Right ventricle myocardium superior (tissue), 1 donor: Measurements from ENCODE around the gene DUS1L. TPM values are rescaled to one million over a fixed set of nuclear protein-coding genes. Genes with fewer than 3 reads are reported as not detected.
A peak's percentile ranks its signal among the peaks of the same experiment; 100 is the strongest.

Experiments
- ATAC-seq: fragments of 200-7000 bp; cut with Tn5 transposase; one replicate; pipeline ENCODE4 v1.9.1; 2020; ENCODE audit warnings: mild to moderate bottlenecking; ENCODE audit not compliant: poor library complexity
- DNase-seq: peaks from one replicate; pipeline ENCODE4 v3.0.0-alpha.2; 2020
- intact Hi-C: fragments of 100-400 bp; cut with DNase I; formaldehyde crosslinking; loops from one replicate; pipeline ENCODE4 v1.11.2; 2022
- total RNA-seq: library from RNA; stranded (reverse); fragmentation: NEBNext Ultra II Directional; extraction: Animal tissue kit (Norgen Biotek cat#: 25700); gene quantifications from one replicate; pipeline ENCODE4 v1.2.1, GENCODE V29; 2021
- donor health status: DM: no; HTN: yes; CAD: no; lungs with severe emphysema.

DUS1L gene
- total RNA-seq, 1 donor from 2014 or later = 57.9 TPM

DNA sequence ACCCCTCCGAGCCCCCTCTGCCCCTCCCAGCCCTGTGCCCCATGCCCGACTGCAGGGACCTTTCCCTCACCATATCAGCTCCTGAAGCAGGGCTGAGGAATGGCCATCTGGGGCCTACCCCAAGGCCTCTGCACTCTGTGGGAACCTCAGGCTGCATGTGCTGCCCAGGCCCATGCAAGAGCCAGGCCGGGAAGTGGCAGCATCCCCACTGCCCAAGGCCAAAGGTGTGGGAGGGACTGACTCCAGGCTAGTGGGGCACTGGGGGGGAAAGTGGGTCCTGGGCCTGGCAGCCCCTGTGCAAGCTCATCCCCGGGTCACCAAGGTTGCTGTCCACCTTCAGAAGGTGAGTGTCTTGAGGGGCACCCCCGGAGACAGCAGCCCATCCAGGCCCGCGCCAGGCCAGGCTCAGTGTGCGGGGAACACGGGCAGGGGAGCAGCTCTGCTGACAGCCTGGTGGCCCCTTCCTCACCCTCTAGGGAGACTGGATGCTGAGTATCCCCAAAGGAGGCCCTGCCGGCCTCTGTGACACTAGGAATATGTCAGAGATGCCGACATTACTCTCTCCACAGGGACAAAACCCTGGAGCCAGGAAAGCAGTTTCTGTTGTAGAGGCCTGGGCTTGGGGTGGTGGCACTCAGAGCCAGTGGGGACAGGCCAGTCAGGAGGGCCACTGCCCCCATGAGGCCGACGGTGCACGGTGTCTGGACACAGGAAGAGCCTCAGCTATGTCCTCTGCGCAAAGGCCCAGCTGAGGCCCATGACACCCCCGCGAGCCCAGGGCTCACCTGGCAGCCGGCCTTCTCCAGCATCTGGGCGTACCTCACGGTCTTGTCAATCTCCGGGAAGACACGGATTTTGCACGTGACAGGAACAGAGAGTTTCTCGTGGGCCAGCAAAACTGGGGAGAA, 3.3 kb downstream of the DUS1L start:
- no peak for DNase-seq
- no peak for ATAC-seq
- intact Hi-C loops = no loop called here

DNA sequence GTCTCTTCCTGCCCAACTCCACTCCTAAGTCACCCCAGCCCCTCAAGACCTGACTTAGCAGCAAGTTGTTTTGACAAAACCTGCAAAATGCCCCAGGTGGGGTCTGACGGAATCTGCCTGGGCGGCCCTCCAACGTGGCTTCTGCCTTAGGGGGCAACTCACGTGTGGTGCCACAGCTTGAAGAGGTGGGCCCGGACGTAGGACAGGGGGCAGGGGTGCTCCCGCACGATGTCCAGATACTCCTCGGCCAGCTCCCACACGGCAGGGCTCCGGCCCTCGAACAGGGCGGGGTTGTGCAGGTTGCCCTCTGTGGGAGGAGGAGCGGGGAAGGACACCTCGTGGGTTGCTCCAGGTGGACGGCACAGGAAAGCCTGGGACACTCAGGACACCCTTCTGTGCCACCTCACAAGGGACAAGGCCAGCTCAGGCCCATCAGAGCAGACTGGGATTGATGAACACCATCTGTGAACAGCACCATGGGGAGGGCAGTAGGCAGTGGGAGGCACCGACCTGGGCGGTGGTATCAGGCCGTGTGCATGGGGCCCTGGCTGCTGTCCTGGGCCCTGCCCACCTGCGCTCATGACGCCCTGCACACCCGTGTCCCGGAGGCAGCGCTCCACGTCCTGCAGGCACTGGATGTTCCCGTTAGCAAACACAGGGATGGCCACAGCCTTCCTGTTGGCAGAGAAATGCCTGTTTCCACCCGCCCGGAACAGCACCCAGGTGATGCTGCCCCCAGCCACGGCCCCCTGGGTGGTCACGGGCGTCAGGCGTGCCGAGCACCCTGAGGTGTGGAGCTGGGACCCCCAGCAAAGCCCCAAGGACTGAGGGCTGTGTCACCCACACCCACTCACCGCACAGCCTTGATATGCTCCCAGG, 4.3 kb downstream of the DUS1L start:
- ATAC-seq = no peak
- intact Hi-C loops = no loop called here
- DNase-seq = no peak

- intact Hi-C loops = no loop called here
- DNase-seq = no peak
- no peak for ATAC-seq
These were observed 5.0 kb downstream of the DUS1L start for GRCh38 chr17:82060614-82061013.

- intact Hi-C loops = no loop called here
- ATAC-seq (no peak), DNase-seq (no peak)
These were observed 5.6 kb downstream of the DUS1L start for GRCh38 chr17:82060001-82060380.

- intact Hi-C loops = no loop called here
- ATAC-seq (no peak), DNase-seq (peak; percentile 35)
These were observed 6.2 kb downstream of the DUS1L start for GRCh38 chr17:82059272-82060000.

GRCh38 chr17:82058855-82059249, 6.8 kb downstream of the DUS1L start:
- DNase-seq = no peak
- intact Hi-C loops = no loop called here
- no peak for ATAC-seq

GRCh38 chr17:82058230-82058854, 7.3 kb downstream of the DUS1L start:
- DNase-seq (no peak), ATAC-seq (no peak)
- intact Hi-C loops = no loop called here

- ATAC-seq (no peak), DNase-seq (no peak)
- intact Hi-C loops = no loop called here
These were observed 8.6 kb downstream of the DUS1L start for GRCh38 chr17:82056729-82057621.

DNA sequence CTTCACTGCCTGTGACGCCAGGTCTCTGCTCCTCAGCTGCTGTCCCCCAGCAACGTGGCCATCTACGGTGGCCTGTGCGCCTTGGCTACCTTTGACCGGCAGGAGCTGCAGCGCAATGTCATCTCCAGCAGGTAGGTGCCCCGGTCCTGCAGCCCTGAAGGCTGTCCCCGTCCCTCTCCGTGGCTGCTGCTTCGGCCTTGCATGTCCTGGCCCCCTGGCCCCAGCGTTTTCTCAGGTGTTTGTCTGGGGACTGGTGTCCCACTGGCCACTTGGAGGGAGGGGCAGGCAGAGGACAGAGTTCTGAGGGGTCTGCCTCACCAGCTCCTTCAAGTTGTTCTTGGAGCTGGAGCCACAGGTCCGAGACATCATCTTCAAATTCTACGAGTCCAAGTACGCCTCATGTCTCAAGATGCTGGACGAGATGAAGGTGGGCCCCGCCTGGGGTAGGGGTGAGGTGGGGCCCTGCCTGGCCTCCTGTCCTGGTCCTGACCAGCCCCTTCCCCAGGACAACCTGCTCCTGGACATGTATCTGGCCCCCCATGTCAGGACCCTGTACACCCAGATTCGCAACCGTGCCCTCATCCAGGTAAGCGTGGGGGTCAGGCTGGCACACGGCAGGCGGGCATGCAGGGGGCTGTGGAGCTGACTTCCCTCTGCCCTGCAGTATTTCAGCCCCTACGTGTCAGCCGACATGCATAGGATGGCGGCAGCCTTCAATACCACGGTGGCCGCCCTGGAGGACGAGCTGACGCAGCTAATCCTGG, 9.5 kb downstream of the DUS1L start:
- DNase-seq (no peak), ATAC-seq (no peak)
- intact Hi-C loops = no loop called here

DNA sequence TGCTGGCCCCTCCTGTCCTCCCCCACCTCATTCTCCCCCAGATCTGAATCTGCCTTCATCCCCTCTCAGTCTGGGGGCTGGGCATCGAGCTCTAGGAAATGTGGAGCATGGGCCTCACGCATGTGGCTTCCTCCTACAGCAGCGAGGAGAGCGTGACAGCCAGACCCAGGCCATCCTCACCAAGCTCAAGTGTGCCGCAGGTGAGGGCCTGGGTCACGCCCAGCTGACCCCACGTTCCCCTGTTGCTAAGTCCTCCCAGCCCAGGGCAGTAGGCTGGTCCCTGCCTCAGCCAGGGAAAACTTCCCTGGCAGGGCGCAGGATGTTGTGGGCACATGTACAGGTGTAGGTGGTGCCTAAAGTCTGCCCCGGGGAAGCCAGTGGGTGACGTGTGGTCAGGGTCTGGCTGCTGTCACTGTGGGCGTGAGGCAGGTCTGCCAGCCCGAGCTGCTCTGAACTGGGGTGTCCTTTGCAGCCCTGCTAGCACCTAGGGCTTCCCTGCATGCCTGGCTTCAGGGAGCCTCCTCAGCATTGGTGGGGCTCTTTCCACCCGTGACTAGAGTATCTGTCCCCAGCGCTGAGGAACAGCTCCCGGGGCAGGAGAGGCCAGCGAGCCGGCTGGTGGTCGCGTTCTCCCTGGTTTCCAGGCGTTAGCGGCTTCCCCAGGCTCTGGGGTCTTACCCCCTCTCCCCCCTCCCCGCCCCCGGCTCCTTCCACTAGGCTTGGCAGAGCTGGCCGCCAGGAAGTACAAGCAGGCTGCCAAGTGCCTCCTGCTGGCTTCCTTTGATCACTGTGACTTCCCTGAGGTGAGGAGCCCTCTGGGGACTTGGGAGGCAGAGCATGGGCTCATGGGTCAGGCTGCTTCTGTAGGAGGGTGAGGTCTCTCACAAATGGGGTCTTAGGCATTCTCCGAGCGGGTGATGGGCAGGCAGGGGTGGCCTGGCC, 10.3 kb downstream of the DUS1L start:
- intact Hi-C loops = no loop called here
- DNase-seq (no peak), ATAC-seq (no peak)

DNA sequence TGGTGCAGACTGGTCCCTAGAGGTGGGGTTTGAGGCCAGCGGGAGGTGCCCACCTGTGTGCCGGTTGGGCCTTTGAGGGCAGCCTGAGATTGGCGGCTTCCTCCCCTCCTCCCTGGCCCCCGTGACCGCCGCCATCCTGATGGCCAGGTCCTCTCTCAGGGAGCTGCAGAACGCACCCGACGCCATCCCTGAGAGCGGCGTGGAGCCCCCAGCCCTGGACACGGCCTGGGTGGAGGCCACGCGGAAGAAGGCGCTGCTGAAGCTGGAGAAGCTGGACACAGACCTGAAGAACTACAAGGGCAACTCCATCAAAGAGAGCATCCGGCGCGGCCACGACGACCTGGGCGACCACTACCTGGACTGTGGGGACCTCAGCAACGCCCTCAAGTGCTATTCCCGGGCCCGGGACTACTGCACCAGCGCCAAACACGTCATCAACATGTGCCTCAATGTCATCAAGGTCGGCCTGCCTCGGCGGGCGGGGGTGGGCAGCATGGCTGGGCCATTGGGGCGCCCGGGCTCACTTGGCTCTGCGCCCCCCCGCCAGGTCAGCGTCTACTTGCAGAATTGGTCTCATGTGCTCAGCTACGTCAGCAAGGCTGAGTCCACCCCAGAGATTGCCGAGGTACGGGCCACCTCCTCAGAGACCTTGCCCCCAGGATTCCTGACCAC, 11.1 kb downstream of the DUS1L start:
- DNase-seq = no peak
- intact Hi-C loops = no loop called here
- no peak for ATAC-seq

DNA sequence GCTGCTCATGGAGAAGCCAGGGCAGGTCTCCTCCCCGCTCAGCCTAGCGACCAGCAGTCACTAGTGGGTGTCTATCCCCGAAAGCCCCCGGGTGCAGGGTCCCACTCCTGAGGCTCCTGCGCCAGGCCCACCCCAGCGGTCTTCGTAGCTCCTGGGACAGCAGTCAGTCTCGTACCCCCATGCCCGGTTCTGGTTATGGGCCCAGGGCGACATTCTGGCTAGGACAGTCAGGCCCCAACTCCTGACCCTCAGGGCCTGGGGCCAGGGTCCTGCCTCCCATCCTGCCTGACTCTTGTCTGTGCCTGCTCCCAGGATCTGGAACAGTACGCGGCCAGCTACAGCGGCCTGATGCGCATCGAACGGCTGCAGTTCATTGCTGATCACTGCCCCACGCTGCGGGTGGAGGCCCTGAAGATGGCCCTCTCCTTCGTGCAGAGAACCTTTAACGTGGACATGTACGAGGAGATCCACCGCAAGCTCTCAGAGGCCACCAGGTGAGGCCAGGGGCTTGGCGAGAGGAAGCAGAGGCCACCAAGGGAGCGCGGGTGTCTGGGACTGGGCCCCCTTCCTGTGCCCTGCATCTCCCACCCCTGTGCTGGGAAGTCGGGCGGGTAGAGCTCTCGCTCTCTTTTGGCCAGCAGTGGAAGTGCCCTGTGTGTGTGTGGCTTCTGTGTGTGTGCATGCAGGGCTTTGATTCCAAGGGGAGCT, 11.9 kb downstream of the DUS1L start:
- intact Hi-C loops = no loop called here
- ATAC-seq (no peak), DNase-seq (no peak)

- no peak for ATAC-seq
- intact Hi-C loops = no loop called here
- DNase-seq = no peak
These were observed 12.5 kb downstream of the DUS1L start for GRCh38 chr17:82053130-82053529.

DNA sequence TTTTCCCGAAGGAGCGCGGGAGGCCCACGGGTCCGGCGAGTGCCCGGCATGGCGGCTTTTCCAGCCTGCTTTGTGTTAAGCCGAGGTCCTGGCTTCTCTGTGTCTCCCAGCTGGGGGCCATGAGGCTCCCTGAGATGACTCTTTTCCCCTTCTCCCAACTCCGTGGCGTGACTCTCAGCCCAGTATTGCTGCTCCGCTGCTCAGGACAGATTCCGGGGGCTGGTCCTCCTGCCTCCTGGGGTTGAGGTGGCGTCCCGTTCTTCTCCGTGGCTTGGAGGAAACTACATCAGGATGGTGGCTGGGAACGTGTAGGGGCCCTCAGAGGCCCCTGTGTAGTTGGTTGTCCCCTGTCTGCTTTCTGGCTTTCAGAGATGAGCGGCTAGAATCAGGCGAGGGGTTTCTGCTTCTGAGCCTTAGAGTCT, 13.0 kb downstream of the DUS1L start:
- ATAC-seq (no peak), DNase-seq (no peak)
- intact Hi-C loops = no loop called here
